SK-N-MC (cell line): Measurements from ENCODE around the gene ARID1B.

Experiments used
- DNase-seq: peaks from one replicate; pipeline ENCODE4 v3.0.0-alpha.2; 2011; ENCODE audit warnings: low read depth, low spot score
- H3K27ac ChIP-seq: fragments of 200-600 bp; sonication (generic); 2 replicates; pipeline ENCODE4 v1.5.1; 2016; ENCODE audit warnings: mixed run types
- H3K36me3 ChIP-seq: fragments of 200-600 bp; sonication (generic); 2 replicates; pipeline ENCODE4 v1.6.1; 2017; ENCODE audit warnings: antibody characterized with exemption, low read length, mixed read lengths; ENCODE audit not compliant: insufficient read depth
- H3K4me3 ChIP-seq: fragments of 200-600 bp; sonication (generic); 2 replicates; pipeline ENCODE4 v1.5.1; 2016
- H3K9ac ChIP-seq: fragments of 200-600 bp; sonication (generic); 2 replicates; pipeline ENCODE4 v1.8.0; 2017; ENCODE audit warnings: mixed run types, mixed read lengths; ENCODE audit not compliant: insufficient read length
- H3K9me3 ChIP-seq: fragments of 200-600 bp; sonication (generic); 2 replicates; pipeline ENCODE4 v1.6.1; 2017; ENCODE audit warnings: low read depth, mild to moderate bottlenecking, antibody characterized with exemption, low read length, moderate library complexity, mixed read lengths
- EZH2 ChIP-seq: fragments of 200-600 bp; sonication (generic); IDR thresholded peaks from one replicate; pipeline ENCODE4 v1.6.1; 2017; ENCODE audit warnings: antibody characterized with exemption
- FOXP2 ChIP-seq: optimal IDR thresholded peaks from 2 replicates; pipeline ENCODE3; 2011; ENCODE audit warnings: mild to moderate bottlenecking, moderate library complexity; ENCODE audit not compliant: insufficient read depth; ENCODE audit errors: extremely low read length, control extremely low read depth
- POLR2AphosphoS5 ChIP-seq: IDR thresholded peaks from 2 replicates; pipeline ENCODE4 v1.6.1; 2012; ENCODE audit warnings: mild to moderate bottlenecking, low read depth, low read length, borderline replicate concordance

ARID1B gene

GRCh38 chr6:156906451-156906850 is 129.3 kb downstream of the ARID1B start:
- no peak for DNase-seq
- Histone ChIP-seq H3K27ac (no peak overlapping the region; the same call in 1 of the 2 replicates), H3K4me3 (no peak overlapping the region), H3K36me3 (peaks cover 24% of the 10 kb centered on the region), H3K9ac (no peak overlapping the region), H3K9me3 (no peaks in the 10 kb centered on the region)
- TF ChIP-seq FOXP2 (no peak), EZH2 (no peak), POLR2AphosphoS5 (no peak)

- no peaks in the 10 kb centered on the region for H3K9me3 ChIP-seq
- H3K27ac ChIP-seq: no peak overlapping the region
- no peak for DNase-seq
- no peak overlapping the region for H3K4me3 ChIP-seq
- H3K9ac ChIP-seq: no peak overlapping the region
- no peak for TF ChIP-seq FOXP2
- TF ChIP-seq POLR2AphosphoS5: no peak
- no peak for TF ChIP-seq EZH2
- peaks cover 14% of the 10 kb centered on the region for H3K36me3 ChIP-seq
Observed at GRCh38 chr6:156909212-156910010, 132.2 kb downstream of the ARID1B start.

GRCh38 chr6:156910011-156910334 is 132.8 kb downstream of the ARID1B start:
- DNase-seq: no peak
- Histone ChIP-seq H3K36me3 (peaks cover 10% of the 10 kb centered on the region), H3K9me3 (no peaks in the 10 kb centered on the region), H3K27ac (no peak overlapping the region), H3K9ac (no peak overlapping the region), H3K4me3 (no peak overlapping the region)
- no peak for TF ChIP-seq POLR2AphosphoS5

GRCh38 chr6:156910938-156911337 is 133.8 kb downstream of the ARID1B start:
- no peak for DNase-seq
- peaks cover 10% of the 10 kb centered on the region for H3K36me3 ChIP-seq
- TF ChIP-seq POLR2AphosphoS5 (no peak), EZH2 (no peak), FOXP2 (no peak)
- H3K9ac ChIP-seq: no peak overlapping the region
- H3K9me3 ChIP-seq: no peaks in the 10 kb centered on the region
- no peak overlapping the region for H3K4me3 ChIP-seq
- no peak overlapping the region for H3K27ac ChIP-seq

GRCh38 chr6:156911581-156911980 is 134.4 kb downstream of the ARID1B start:
- H3K36me3 ChIP-seq: peaks cover 10% of the 10 kb centered on the region
- no peak for DNase-seq
- TF ChIP-seq POLR2AphosphoS5: no peak
- TF ChIP-seq FOXP2: no peak
- TF ChIP-seq EZH2: no peak
- H3K27ac ChIP-seq: no peak overlapping the region
- H3K9me3 ChIP-seq: no peaks in the 10 kb centered on the region
- no peak overlapping the region for H3K9ac ChIP-seq
- no peak overlapping the region for H3K4me3 ChIP-seq

GRCh38 chr6:156912431-156912830 is 135.3 kb downstream of the ARID1B start:
- H3K36me3 ChIP-seq: peaks cover 7% of the 10 kb centered on the region
- H3K9ac ChIP-seq: no peak overlapping the region
- no peaks in the 10 kb centered on the region for H3K9me3 ChIP-seq
- H3K27ac ChIP-seq: no peak overlapping the region
- H3K4me3 ChIP-seq: no peak overlapping the region
- DNase-seq: no peak
- TF ChIP-seq FOXP2 (no peak), POLR2AphosphoS5 (no peak), EZH2 (no peak)

- Histone ChIP-seq H3K36me3 (peaks cover 7% of the 10 kb centered on the region), H3K9me3 (no peaks in the 10 kb centered on the region), H3K27ac (no peak overlapping the region), H3K9ac (no peak overlapping the region), H3K4me3 (no peak overlapping the region)
- no peak for DNase-seq
- TF ChIP-seq POLR2AphosphoS5 (no peak), FOXP2 (no peak), EZH2 (no peak)
Observed at GRCh38 chr6:156914181-156914580, 137.0 kb downstream of the ARID1B start.

- Histone ChIP-seq H3K9me3 (no peaks in the 10 kb centered on the region), H3K27ac (no peak overlapping the region), H3K4me3 (no peak overlapping the region), H3K36me3 (peaks cover 7% of the 10 kb centered on the region), H3K9ac (no peak overlapping the region)
- TF ChIP-seq FOXP2 (no peak), POLR2AphosphoS5 (no peak), EZH2 (no peak)
- no peak for DNase-seq
Observed at GRCh38 chr6:156916130-156916801, 139.1 kb downstream of the ARID1B start.
